HCT116 (cell line): ENCODE data around the gene CCDC71. TPM values are rescaled to one million over a fixed set of nuclear protein-coding genes. Genes with fewer than 3 reads are reported as not detected.

Experiments used
- ATAC-seq: fragments of 200-7000 bp; cut with Tn5 transposase; 2 replicates; pipeline ENCODE4 v1.9.1; 2020; ENCODE audit warnings: mild to moderate bottlenecking, moderate library complexity
- BruUV-seq: library from RNA; stranded (reverse); fragments of 400-500 nt; replicated peaks from 2 replicates; lab custom pipeline; 2021; lab: Mats Ljungman, UMichigan
- CTCF ChIA-PET: fragments of 300-600 bp; sonication (Branson Sonifier 250); formaldehyde crosslinking; loops from one replicate; lab custom pipeline; 2021; ENCODE audit warnings: antibody characterized with exemption; lab: Charles Lee
- POLR2A ChIA-PET: fragments of 300-600, 350-600 bp; sonication (Branson Sonifier 250); formaldehyde crosslinking; loops from one replicate; lab custom pipeline; 2021; ENCODE audit warnings: antibody characterized with exemption; lab: Charles Lee
- RAD21 ChIA-PET, 2 experiments: fragments of 300-600 bp; sonication (Branson Sonifier 250); formaldehyde crosslinking; loops; one replicate each; lab custom pipeline; 2023; ENCODE audit warnings: low total read pairs in 2 of 2; ENCODE audit not compliant: uncharacterized antibody in 2 of 2, unreplicated experiment in 2 of 2, low non-redundant PET in 1 of 2; lab: Charles Lee
- DNase-seq: peaks from one replicate; pipeline ENCODE4 v3.0.0-alpha.2; 2010; ENCODE audit warnings: low read depth, low spot score
- H2AFZ ChIP-seq: fragments of 200-600 bp; shearing (Covaris generic), sonication (generic); 2 replicates; pipeline ENCODE4 v1.6.1; 2017; ENCODE audit warnings: low read depth, mixed run types, mixed read lengths, antibody characterized with exemption, low read length; ENCODE audit not compliant: poor library complexity, severe bottlenecking
- H3K27ac ChIP-seq: 2 replicates; pipeline ENCODE4 v1.5.1; 2012; ENCODE audit warnings: low read depth, low read length
- H3K27me3 ChIP-seq: fragments of 200-600 bp; sonication (generic); 2 replicates; pipeline ENCODE4 v1.6.1; 2016; ENCODE audit warnings: mixed run types, low read length, mixed read lengths; ENCODE audit not compliant: insufficient read depth
- H3K36me3 ChIP-seq, 2 experiments: fragments of 200-500 bp in 1 of 2; fragments of 200-600 bp in 1 of 2; sonication (Bioruptor generic) in 1 of 2; sonication (generic) in 1 of 2; 2 replicates each; pipeline versions ENCODE4 v1.5.1 to v1.6.1; 2014 to 2016; ENCODE audit warnings: low read length in 2 of 2, inconsistent platforms in 1 of 2, mixed read lengths in 1 of 2, mixed run types in 1 of 2; ENCODE audit not compliant: insufficient read depth in 2 of 2, control insufficient read depth in 1 of 2
- H3K4me1 ChIP-seq, 2 experiments: fragments of 200-600 bp in 1 of 2; sonication (generic) in 1 of 2; 2 replicates each; pipeline versions ENCODE4 v1.5.1 to v1.6.1; 2012 to 2017; ENCODE audit warnings: low read length in 2 of 2, inconsistent platforms in 1 of 2, mild to moderate bottlenecking in 1 of 2, mixed read lengths in 1 of 2, mixed run types in 1 of 2, moderate library complexity in 1 of 2; ENCODE audit not compliant: insufficient read depth in 2 of 2, control insufficient read depth in 1 of 2
- H3K4me2 ChIP-seq: fragments of 200-600 bp; sonication (generic); 2 replicates; pipeline ENCODE4 v1.6.1; 2017; ENCODE audit warnings: mixed run types, low read length, mixed read lengths
- H3K4me3 ChIP-seq, 2 experiments: fragments of 200-600 bp in 1 of 2; sonication (generic) in 1 of 2; replicated peaks in 1 of 2; 2 replicates each; pipeline ENCODE4 v1.5.1; 2011 to 2016; ENCODE audit warnings: low read length in 2 of 2, control low read depth in 1 of 2, low read depth in 1 of 2, mild to moderate bottlenecking in 1 of 2, mixed read lengths in 1 of 2, mixed run types in 1 of 2
- H3K79me2 ChIP-seq: fragments of 200-600 bp; sonication (generic); 2 replicates; pipeline ENCODE4 v1.6.1; 2017; ENCODE audit warnings: mild to moderate bottlenecking, mixed run types, low read length, moderate library complexity, mixed read lengths; ENCODE audit not compliant: insufficient read depth
- H3K9ac ChIP-seq: fragments of 200-600 bp; sonication (generic); 2 replicates; pipeline ENCODE4 v1.6.1; 2016; ENCODE audit warnings: low read length, mixed read lengths
- H3K9me2 ChIP-seq: fragments of 200-600 bp; sonication (generic), shearing (Covaris generic); 2 replicates; pipeline ENCODE4 v1.6.1; 2017; ENCODE audit warnings: mixed run types, mild to moderate bottlenecking, moderate library complexity; ENCODE audit not compliant: insufficient read depth
- H3K9me3 ChIP-seq, 2 experiments: fragments of 200-500 bp in 1 of 2; fragments of 200-600 bp in 1 of 2; sonication (Bioruptor generic) in 1 of 2; sonication (generic) in 1 of 2; 2 replicates each; pipeline ENCODE4 v1.6.1; 2014 to 2017; ENCODE audit warnings: low read length in 2 of 2, mixed read lengths in 2 of 2, inconsistent platforms in 1 of 2, low read depth in 1 of 2, mild to moderate bottlenecking in 1 of 2, mixed run types in 1 of 2, moderate library complexity in 1 of 2; ENCODE audit not compliant: control insufficient read depth in 1 of 2, insufficient read depth in 1 of 2
- H4K20me1 ChIP-seq: fragments of 200-600 bp; sonication (generic), shearing (Covaris generic); 2 replicates; pipeline ENCODE4 v1.6.1; 2017; ENCODE audit warnings: mixed run types, mild to moderate bottlenecking, moderate library complexity; ENCODE audit not compliant: insufficient read depth
- CEBPB ChIP-seq: IDR thresholded peaks from 2 replicates; pipeline ENCODE4 v1.6.1; 2012; ENCODE audit warnings: low read depth
- EZH2phosphoT487 ChIP-seq: fragments of 200-600 bp; IDR thresholded peaks from 2 replicates; pipeline ENCODE4 v1.6.1; 2018; ENCODE audit warnings: antibody characterized with exemption, borderline replicate concordance
- FOSL1 ChIP-seq: IDR thresholded peaks from 2 replicates; pipeline ENCODE4 v1.6.1; 2012; ENCODE audit warnings: low read depth
- JUND ChIP-seq: IDR thresholded peaks from 2 replicates; pipeline ENCODE4 v1.6.1; 2012
- MAX ChIP-seq: IDR thresholded peaks from 2 replicates; pipeline ENCODE4 v1.6.1; 2012
- POLR2A ChIP-seq: IDR thresholded peaks from 2 replicates; pipeline ENCODE4 v1.7.0; 2011; ENCODE audit warnings: borderline replicate concordance; ENCODE audit not compliant: insufficient read depth, insufficient read length; ENCODE audit errors: extremely low read depth
- POLR2AphosphoS5 ChIP-seq: IDR thresholded peaks from 2 replicates; pipeline ENCODE4 v1.6.1; 2011; ENCODE audit warnings: mild to moderate bottlenecking, low read depth, low read length, moderate library complexity
- RAD21 ChIP-seq: IDR thresholded peaks from 2 replicates; pipeline ENCODE4 v1.6.1; 2012; ENCODE audit warnings: low read depth, mild to moderate bottlenecking
- SIN3A ChIP-seq: IDR thresholded peaks from 2 replicates; pipeline ENCODE4 v1.6.1; 2012; ENCODE audit warnings: low read depth
- SP1 ChIP-seq: IDR thresholded peaks from 2 replicates; pipeline ENCODE4 v1.6.1; 2012; ENCODE audit warnings: low read depth
- SRF ChIP-seq: IDR thresholded peaks from 2 replicates; pipeline ENCODE4 v1.6.1; 2012; ENCODE audit warnings: low read depth
- ZFX ChIP-seq: fragments of 450-650 bp; IDR thresholded peaks from 2 replicates; pipeline ENCODE4 v1.6.1; 2017
- ZNF274 ChIP-seq: fragments of 200-500 bp; sonication (Bioruptor generic); IDR thresholded peaks from 2 replicates; pipeline ENCODE4 v1.6.1; 2014; ENCODE audit warnings: mild to moderate bottlenecking, low read depth, low read length, inconsistent platforms
- intact Hi-C: fragments of 100-400 bp; cut with micrococcal nuclease; formaldehyde crosslinking; loops from 2 replicates; pipeline ENCODE4 v1.10.0; 2022
- total RNA-seq: library from RNA; stranded (reverse); gene quantifications from one replicate; pipeline ENCODE4 v1.2.1, GENCODE V29; 2021; ENCODE audit not compliant: unreplicated experiment

Gene CCDC71
- total RNA-seq, 1 experiment from 2014 or later, result 32.8 TPM

DNA sequence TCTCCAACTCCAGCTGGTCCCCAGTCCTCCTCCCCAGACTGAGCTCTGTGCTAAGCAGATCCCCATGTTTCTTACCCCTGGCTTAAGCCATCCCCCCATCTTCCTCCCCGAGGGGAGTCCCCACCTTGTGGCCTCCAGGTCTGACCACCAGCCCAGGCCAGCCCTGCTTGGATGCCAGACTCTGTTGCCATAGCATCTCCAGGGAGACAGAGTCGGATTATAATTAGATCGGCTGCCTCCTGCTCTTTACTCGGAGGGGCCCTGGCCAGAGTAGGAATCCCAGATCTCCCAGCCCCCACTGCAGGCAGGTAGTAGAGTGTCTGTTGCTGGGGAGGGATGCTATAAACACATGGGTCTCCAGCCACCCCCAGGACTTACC lies 7.7 kb upstream of the CCDC71 start:
- no peak for ATAC-seq
- TF ChIP-seq MAX (no peak), POLR2A (no peak), SP1 (no peak), ZFX (no peak), SIN3A (no peak), SRF (no peak), JUND (no peak), EZH2phosphoT487 (no peak), FOSL1 (no peak), CEBPB (no peak), RAD21 (no peak), POLR2AphosphoS5 (no peak), ZNF274 (no peak)
- TF ChIP-seq, all 23 proteins: peak for 0
- no peaks in the 10 kb centered on the region for H4K20me1 ChIP-seq
- intact Hi-C loops, result loop anchor here (5.0 kb wide), 2 partner anchors 89 to 184 kb away; partner anchors contain the start of gene GPX1
- H3K27me3 ChIP-seq, result no peaks in the 10 kb centered on the region
- H3K36me3 ChIP-seq, result no peaks in the 10 kb centered on the region
- H3K9me2 ChIP-seq, result no peaks in the 10 kb centered on the region
- ChIA-PET CTCF (no interaction called here), POLR2A (no interaction called here), RAD21 (no interaction called here)
- no peaks in the 10 kb centered on the region for H3K79me2 ChIP-seq
- peaks cover 14 to 37% of the 10 kb centered on the region in 2 experiments; a peak in 3 of 4 replicates for H3K4me1 ChIP-seq
- DNase-seq, result no peak
- H3K4me2 ChIP-seq, result no peak overlapping the region
- no peak overlapping the region for H3K27ac ChIP-seq
- BruUV-seq, result no TSS peak
- no peak overlapping the region for H3K9ac ChIP-seq
- H2AFZ ChIP-seq, result no peak overlapping the region
- H3K9me3 ChIP-seq, result no peaks in the 10 kb centered on the region
- H3K4me3 ChIP-seq, result no peak overlapping the region
